GM12878 (cell line): Measurements from ENCODE around the gene HMCES. TPM values are rescaled to one million over a fixed set of nuclear protein-coding genes. Genes with fewer than 3 reads are reported as not detected.

ENCODE experiments used
- ATAC-seq: fragments of 200-7000 bp; cut with Tn5 transposase; 3 replicates; pipeline ENCODE4 v1.9.1; 2020; ENCODE audit warnings: mild to moderate bottlenecking, moderate library complexity
- BruUV-seq: library from RNA; stranded (reverse); fragments of 400-500 nt; replicated peaks from 2 replicates; lab custom pipeline; 2021; lab: Mats Ljungman, UMichigan
- CTCF ChIA-PET: fragments of 300-600 bp; sonication (Branson Sonifier 250); formaldehyde crosslinking; extraction: SDS; loops from one replicate; lab custom pipeline; 2021; ENCODE audit warnings: inconsistent platforms; lab: Yijun Ruan, JAX
- POLR2A ChIA-PET: fragments of 350-600 bp; formaldehyde crosslinking; extraction: SDS; loops from one replicate; lab custom pipeline; 2021; ENCODE audit warnings: inconsistent platforms; lab: Charles Lee
- RAD21 ChIA-PET: fragments of 300-600 bp; sonication (Branson Sonifier 250); formaldehyde crosslinking; loops from one replicate; lab custom pipeline; 2023; ENCODE audit warnings: antibody characterized with exemption; ENCODE audit not compliant: unreplicated experiment; lab: Charles Lee
- SMC1A ChIA-PET: fragments of 300-600 bp; sonication (Branson Sonifier 250); formaldehyde crosslinking; loops from one replicate; lab custom pipeline; 2023; ENCODE audit not compliant: unreplicated experiment, uncharacterized antibody; lab: Charles Lee
- DNase-seq: peaks from one replicate; pipeline ENCODE4 v3.0.0-alpha.2; 2011; ENCODE audit warnings: low read depth, low spot score
- FAIRE-seq: peaks from 3 replicates; lab custom pipeline; 2011; peaks lifted over from hg19 to GRCh38; lab: Jason Lieb, UNC
- H2AFZ ChIP-seq: 2 replicates; pipeline ENCODE4 v1.6.0; 2011; ENCODE audit warnings: low read depth, low read length, control low read depth; ENCODE audit not compliant: control insufficient read depth
- H3K27ac ChIP-seq: 2 replicates; pipeline ENCODE4 v1.5.1; 2011; ENCODE audit warnings: control low read depth; ENCODE audit not compliant: control insufficient read depth, insufficient read depth
- H3K27me3 ChIP-seq, 2 experiments: replicated peaks in 1 of 2; 2 replicates each; pipeline versions ENCODE4 v1.6.0 to v1.6.1; 2011; ENCODE audit warnings: low read length in 1 of 2; ENCODE audit not compliant: control insufficient read depth in 2 of 2, insufficient read depth in 2 of 2
- H3K36me3 ChIP-seq, 2 experiments: 2 replicates each; pipeline ENCODE4 v1.5.1; 2011; ENCODE audit warnings: low read length in 1 of 2; ENCODE audit not compliant: control insufficient read depth in 2 of 2, insufficient read depth in 2 of 2
- H3K4me1 ChIP-seq: 2 replicates; pipeline ENCODE4 v1.6.1; 2011; ENCODE audit warnings: mild to moderate bottlenecking, low read length, moderate library complexity, mixed read lengths; ENCODE audit not compliant: control insufficient read depth, insufficient read depth
- H3K4me2 ChIP-seq: 2 replicates; pipeline ENCODE4 v1.6.0; 2011; ENCODE audit warnings: control low read depth; ENCODE audit not compliant: control insufficient read depth, insufficient read depth
- H3K4me3 ChIP-seq: fragments of 200-600 bp; sonication (generic); 2 replicates; pipeline ENCODE4 v1.5.1; 2016
- H3K79me2 ChIP-seq: 2 replicates; pipeline ENCODE4 v1.6.0; 2011; ENCODE audit warnings: low read length; ENCODE audit not compliant: control insufficient read depth, insufficient read depth
- H3K9ac ChIP-seq: 2 replicates; pipeline ENCODE4 v1.8.0; 2011; ENCODE audit warnings: low read length, control low read depth, mixed read lengths; ENCODE audit not compliant: control insufficient read depth, insufficient read depth
- H3K9me3 ChIP-seq: replicated peaks from 3 replicates; pipeline ENCODE4 v1.5.1; 2011; ENCODE audit warnings: mild to moderate bottlenecking, low read length; ENCODE audit not compliant: control insufficient read depth, insufficient read depth
- H4K20me1 ChIP-seq: 2 replicates; pipeline ENCODE4 v1.6.0; 2011; ENCODE audit not compliant: control insufficient read depth, insufficient read depth
- ATF2 ChIP-seq: IDR thresholded peaks from 2 replicates; pipeline ENCODE4 v1.6.1; 2012; ENCODE audit warnings: low read length, inconsistent platforms
- BCL3 ChIP-seq: IDR thresholded peaks from 2 replicates; pipeline ENCODE4 v1.6.1; 2011; ENCODE audit warnings: borderline replicate concordance, low read depth, mild to moderate bottlenecking, moderate library complexity, low read length; ENCODE audit not compliant: insufficient read depth, poor library complexity, severe bottlenecking
- CBX3 ChIP-seq: fragments of 200-600 bp; sonication (generic); IDR thresholded peaks from 2 replicates; pipeline ENCODE4 v1.6.1; 2016; ENCODE audit warnings: low read depth, borderline replicate concordance
- CREM ChIP-seq: IDR thresholded peaks from 2 replicates; pipeline ENCODE4 v1.6.1; 2014; ENCODE audit warnings: antibody characterized with exemption, low read depth
- DPF2 ChIP-seq: fragments of 450-650 bp; IDR thresholded peaks from 2 replicates; pipeline ENCODE4 v1.6.1; 2017; ENCODE audit warnings: mild to moderate bottlenecking
- EP300 ChIP-seq, 2 experiments: fragments of 150-350 bp in 1 of 2; IDR thresholded peaks; 2 replicates each; pipeline ENCODE4 v1.6.1; 2011 to 2012; ENCODE audit warnings: low read depth in 2 of 2, low read length in 2 of 2, borderline replicate concordance in 1 of 2, improper control_type of control experiment in 1 of 2, inconsistent platforms in 1 of 2; ENCODE audit not compliant: control insufficient read depth in 1 of 2
- GABPA ChIP-seq: IDR thresholded peaks from 2 replicates; pipeline ENCODE4 v1.6.1; 2014; ENCODE audit warnings: antibody characterized with exemption, low read depth, mild to moderate bottlenecking, inconsistent platforms
- HDAC2 ChIP-seq: fragments of 200-600 bp; sonication (generic); IDR thresholded peaks from 2 replicates; pipeline ENCODE4 v1.6.1; 2017
- IKZF2 ChIP-seq, 2 experiments: fragments of 450-650 bp; IDR thresholded peaks; 2 replicates each; pipeline ENCODE4 v1.6.1; 2017; ENCODE audit warnings: mild to moderate bottlenecking in 2 of 2, moderate library complexity in 2 of 2
- MEF2A ChIP-seq: IDR thresholded peaks from 2 replicates; pipeline ENCODE4 v1.6.1; 2011; ENCODE audit warnings: low read depth, mild to moderate bottlenecking, low read length, moderate library complexity; ENCODE audit not compliant: insufficient read depth
- NBN ChIP-seq: fragments of 450-650 bp; IDR thresholded peaks from 2 replicates; pipeline ENCODE4 v1.6.1; 2016
- RAD51 ChIP-seq: fragments of 450-650 bp; IDR thresholded peaks from 2 replicates; pipeline ENCODE4 v1.6.1; 2016; ENCODE audit warnings: moderate library complexity, mild to moderate bottlenecking, inconsistent platforms
- RUNX3 ChIP-seq: IDR thresholded peaks from 2 replicates; pipeline ENCODE4 v1.6.1; 2012; ENCODE audit warnings: low read length, inconsistent platforms
- SP1 ChIP-seq: IDR thresholded peaks from one replicate; pipeline ENCODE4 v1.6.1; 2011; ENCODE audit warnings: low read depth, low read length
- USF2 ChIP-seq: IDR thresholded peaks from 2 replicates; pipeline ENCODE4 v1.6.1; 2011; ENCODE audit warnings: low read depth, low read length, improper control_type of control experiment, borderline replicate concordance
- ZSCAN29 ChIP-seq: fragments of 450-650 bp; IDR thresholded peaks from 2 replicates; pipeline ENCODE4 v1.6.1; 2017; ENCODE audit warnings: mild to moderate bottlenecking, moderate library complexity
- WGBS: methylation state at CpG from one replicate; pipeline ENCODE4 v1.1.6; 2016; ENCODE audit warnings: low lambda C conversion rate; ENCODE audit not compliant: insufficient replicate concordance, insufficient coverage; ENCODE audit errors: missing lambda C conversion rate; 5-methylcytosine and 5-hydroxymethylcytosine counted together
- in situ Hi-C: fragments of 300-500 bp; cut with MboI; formaldehyde crosslinking; loops from 9 replicates; pipeline ENCODE4 v1.14.3; 2018; ENCODE audit warnings: mixed read lengths
- intact Hi-C: fragments of 100-400 bp; cut with micrococcal nuclease; formaldehyde crosslinking; loops from one replicate; pipeline ENCODE4 v1.14.2; 2022; ENCODE audit not compliant: unreplicated experiment
- polyA plus RNA-seq, 11 experiments: library from polyadenylated mRNA; depleted of rRNA in 4 of 11; unstranded in 6 of 11; stranded (reverse) in 5 of 11; fragments of >200 nt; fragmentation: Nextera tagmentation in 4 of 11; fragmentation: Illumina TruSeq in 1 of 11; extraction: Ambion mirVana in 4 of 11; extraction: Trizol in 1 of 11; gene quantifications; 1 replicate in 1 of 11; 2 replicates in 10 of 11; pipeline versions ENCODE4 v1.2.1 to v1.2.3, GENCODE V29; 2011 to 2016; ENCODE audit warnings: inconsistent platforms in 2 of 11, missing spikeins in 2 of 11, low read depth in 1 of 11
- total RNA-seq, 4 experiments: library from RNA; depleted of rRNA in 3 of 4; stranded (reverse); fragments of >200 nt in 3 of 4; fragmentation: Illumina TruSeq in 1 of 4; extraction: Trizol in 1 of 4; gene quantifications; 2 replicates each; pipeline versions ENCODE4 v1.2.1 to v1.2.3, GENCODE V29; 2013 to 2021

HMCES gene
- total and polyA plus RNA-seq, 10 of the 15 experiments (the other 5 are each of a cell fraction or from before 2014, with no cell fraction given) = 12.4 to 49.8 (median 27.0) TPM

- TF ChIP-seq RAD51 (no peak), ATF2 (no peak), CREM (no peak), HDAC2 (no peak), BCL3 (no peak), IKZF2 (IDR thresholded peaks at IDR 0.05) (0 out of 4 replicates have a peak, but pooled peaks of 1 of the 2 experiments have one; percentile 28), MEF2A (no peak)
Measured at GRCh38 chr3:129308636-129309035, 30.0 kb downstream of the HMCES start (continued).

- no peaks in the 10 kb centered on the region for H3K27me3 ChIP-seq
- no TSS peak for BruUV-seq
- 38% methylated on average over 7 of the region's 7 CpGs for WGBS
- TF ChIP-seq CBX3 = no peak
- no peak for TF ChIP-seq ATF2
- TF ChIP-seq NBN = peak; percentile 69; the same call in 1 of the 2 replicates
- 0 out of 2 replicates have a peak, but pooled peaks have one; percentile 47 for TF ChIP-seq DPF2
- no peak for TF ChIP-seq GABPA
- TF ChIP-seq EP300 (IDR thresholded peaks at IDR 0.05; ENCODE audit: borderline replicate concordance in 1 of 2, control insufficient read depth in 1 of 2, low read depth in 2 of 2, low read length in 2 of 2) = peak; percentile 71 to 82; a peak in 3 of 4 replicates
- TF ChIP-seq ZSCAN29 = no peak
- peak; percentile 13; the same call in 1 of the 2 replicates for TF ChIP-seq USF2
- peak; percentile 78 for TF ChIP-seq RUNX3
- peak; percentile 21 for TF ChIP-seq SP1
Measured at GRCh38 chr3:129310111-129311011, 31.7 kb downstream of the HMCES start.

More at GRCh38 chr3:129310111-129311011, 31.7 kb downstream of the HMCES start:
- Histone ChIP-seq H3K9ac (no peak overlapping the region), H4K20me1 (no peaks in the 10 kb centered on the region), H3K79me2 (no peaks in the 10 kb centered on the region), H3K36me3 (peaks cover 0 to 2% of the 10 kb centered on the region in 2 experiments; a peak in 1 of 4 replicates), H3K4me3 (no peak overlapping the region), H2AFZ (no peak overlapping the region), H3K4me2 (no peak overlapping the region), H3K9me3 (no peaks in the 10 kb centered on the region), H3K27ac (no peak overlapping the region), H3K4me1 (peaks cover 18% of the 10 kb centered on the region)
- in situ Hi-C loops (no loop called here), intact Hi-C loops (loop anchor here (2.0 kb wide), 1 partner anchor 28 kb away; no protein-coding TSS in a partner anchor)
- ChIA-PET RAD21 (interaction anchor here (0.9 to 1.5 kb wide), 3 partner anchors 12 to 31 kb away, joined by 3 to 7 read pairs (median 5); no protein-coding TSS in a partner anchor), CTCF (interaction anchor here (0.6 to 1.6 kb wide), 8 partner anchors 18 to 341 kb away, joined by 3 to 8 read pairs (median 3); no protein-coding TSS in a partner anchor), SMC1A (interaction anchor here (0.6 to 8.5 kb wide), 5 partner anchors 13 to 64 kb away, joined by 3 to 75 read pairs (median 5); partner anchors contain the start of gene COPG1), POLR2A (interaction anchor here (0.7 to 2.6 kb wide), 7 partner anchors 9 to 60 kb away, joined by 4 to 13 read pairs (median 5); partner anchors contain the start of genes COPG1 and HMCES)
- DNase-seq (no peak), ATAC-seq (peak; percentile 56), FAIRE-seq (no peak)
